Hematopoietic multipotent progenitor cell treated with erythropoietin and hydrocortisone succinate and interleukin-3 and kit ligand, for 4 days (in vitro differentiated cells): ENCODE data around the gene ARIH1.
A peak's percentile ranks its signal among the peaks of the same experiment; 100 is the strongest.
"Not testable (repeated sequence)": the region's sequence is repeated elsewhere in the genome, so short reads cannot be mapped to it uniquely, and the experiment has no call there.

Source experiments
- DNase-seq: peaks from one replicate; pipeline ENCODE4 v3.0.0-alpha.2; 2015

The ARIH1 gene

GRCh38 chr15:72608084-72608483, 134.0 kb downstream of the ARIH1 start:
- DNase-seq = not testable (repeated sequence)

- DNase-seq = no peak
Measured at GRCh38 chr15:72609862-72610261, 135.7 kb downstream of the ARIH1 start.

GRCh38 chr15:72612324-72612723, 138.2 kb downstream of the ARIH1 start:
- not testable (repeated sequence) for DNase-seq

- no peak for DNase-seq
Measured at GRCh38 chr15:72614810-72615532, 140.8 kb downstream of the ARIH1 start.

GRCh38 chr15:72615533-72616233, 141.6 kb downstream of the ARIH1 start:
- DNase-seq = not testable (repeated sequence)

- no peak for DNase-seq
Measured at GRCh38 chr15:72616491-72617210, 142.5 kb downstream of the ARIH1 start.

GRCh38 chr15:72623854-72624253, 149.7 kb downstream of the ARIH1 start:
- not testable (repeated sequence) for DNase-seq

GRCh38 chr15:72626153-72626552, 152.0 kb downstream of the ARIH1 start:
- DNase-seq = not testable (repeated sequence)

GRCh38 chr15:72628249-72629067, 154.3 kb downstream of the ARIH1 start:
- DNase-seq = peak; percentile 21

GRCh38 chr15:72629068-72629570, 155.0 kb downstream of the ARIH1 start:
- DNase-seq = not testable (repeated sequence)

- peak; percentile 89 for DNase-seq
Measured at GRCh38 chr15:72636519-72637282, 162.6 kb downstream of the ARIH1 start.

GRCh38 chr15:72639759-72640483, 165.8 kb downstream of the ARIH1 start:
- not testable (repeated sequence) for DNase-seq

GRCh38 chr15:72642271-72642670, 168.1 kb downstream of the ARIH1 start:
- DNase-seq = not testable (repeated sequence)

- not testable (repeated sequence) for DNase-seq
Measured at GRCh38 chr15:72648631-72649253, 174.6 kb downstream of the ARIH1 start.
